ENCODE results near the gene FSHB.
"Not testable (repeated sequence)": the region's sequence is repeated elsewhere in the genome, so short reads cannot be mapped to it uniquely, and the experiment has no call there.

The FSHB gene

GRCh38 chr11:30228323-30228884 lies 2.4 kb upstream of the FSHB start:
- no peaks in the 10 kb centered on the region for H3K27me3 ChIP-seq (ENCODE audit: control insufficient read depth, insufficient read depth, low read length)
- no peaks in the 10 kb centered on the region for H3K4me1 ChIP-seq (ENCODE audit: control insufficient read depth, insufficient read depth, low read length)
- H3K36me3 ChIP-seq (ENCODE audit: insufficient read depth, low read length): no peaks in the 10 kb centered on the region
- peaks cover 3% of the 10 kb centered on the region for H3K9me3 ChIP-seq (replicated peaks; ENCODE audit: low read length)
- H3K9ac ChIP-seq (ENCODE audit: low read depth, low read length): no peak overlapping the region
- no peak overlapping the region for H3K4me3 ChIP-seq (ENCODE audit: low read length)
- H3K4me2 ChIP-seq (ENCODE audit: low read length): no peak overlapping the region

- Histone ChIP-seq H3K27me3 (ENCODE audit: control insufficient read depth, insufficient read depth, low read length) (no peaks in the 10 kb centered on the region), H3K4me2 (ENCODE audit: low read length) (no peak overlapping the region), H3K9me3 (replicated peaks; ENCODE audit: low read length) (no peaks in the 10 kb centered on the region), H3K4me1 (ENCODE audit: control insufficient read depth, insufficient read depth, low read length) (no peaks in the 10 kb centered on the region), H3K36me3 (ENCODE audit: insufficient read depth, low read length) (no peaks in the 10 kb centered on the region), H3K9ac (ENCODE audit: low read depth, low read length) (no peak overlapping the region), H3K4me3 (ENCODE audit: low read length) (no peak overlapping the region)
Observed at GRCh38 chr11:30239025-30239424, 8.2 kb downstream of the FSHB start.

GRCh38 chr11:30244265-30244664 lies 13.5 kb downstream of the FSHB start:
- Histone ChIP-seq H3K4me1 (ENCODE audit: control insufficient read depth, insufficient read depth, low read length) (no peaks in the 10 kb centered on the region), H3K4me3 (ENCODE audit: low read length) (no peak overlapping the region), H3K36me3 (ENCODE audit: insufficient read depth, low read length) (no peaks in the 10 kb centered on the region), H3K9me3 (replicated peaks; ENCODE audit: low read length) (no peaks in the 10 kb centered on the region), H3K4me2 (ENCODE audit: low read length) (no peak overlapping the region), H3K27me3 (ENCODE audit: control insufficient read depth, insufficient read depth, low read length) (no peaks in the 10 kb centered on the region), H3K9ac (ENCODE audit: low read depth, low read length) (no peak overlapping the region)

- no peaks in the 10 kb centered on the region for H3K9me3 ChIP-seq (replicated peaks; ENCODE audit: low read length)
- no peak overlapping the region for H3K9ac ChIP-seq (ENCODE audit: low read depth, low read length)
- H3K4me2 ChIP-seq (ENCODE audit: low read length): no peak overlapping the region
- H3K4me3 ChIP-seq (ENCODE audit: low read length): no peak overlapping the region
- no peaks in the 10 kb centered on the region for H3K36me3 ChIP-seq (ENCODE audit: insufficient read depth, low read length)
- no peaks in the 10 kb centered on the region for H3K4me1 ChIP-seq (ENCODE audit: control insufficient read depth, insufficient read depth, low read length)
- H3K27me3 ChIP-seq (ENCODE audit: control insufficient read depth, insufficient read depth, low read length): no peaks in the 10 kb centered on the region
Observed at GRCh38 chr11:30245621-30246020, 14.8 kb downstream of the FSHB start.

- no peaks in the 10 kb centered on the region for H3K36me3 ChIP-seq (ENCODE audit: insufficient read depth, low read length)
- no peak overlapping the region for H3K4me2 ChIP-seq (ENCODE audit: low read length)
- no peak overlapping the region for H3K9ac ChIP-seq (ENCODE audit: low read depth, low read length)
- peaks cover 5% of the 10 kb centered on the region for H3K4me1 ChIP-seq (ENCODE audit: control insufficient read depth, insufficient read depth, low read length)
- H3K9me3 ChIP-seq (replicated peaks; ENCODE audit: low read length): no peaks in the 10 kb centered on the region
- H3K4me3 ChIP-seq (ENCODE audit: low read length): no peak overlapping the region
- no peaks in the 10 kb centered on the region for H3K27me3 ChIP-seq (ENCODE audit: control insufficient read depth, insufficient read depth, low read length)
Observed at GRCh38 chr11:30254307-30255298, 23.8 kb downstream of the FSHB start.

- H3K4me1 ChIP-seq (ENCODE audit: control insufficient read depth, insufficient read depth, low read length): peaks cover 5% of the 10 kb centered on the region
- no peak overlapping the region for H3K4me2 ChIP-seq (ENCODE audit: low read length)
- no peaks in the 10 kb centered on the region for H3K9me3 ChIP-seq (replicated peaks; ENCODE audit: low read length)
- no peak overlapping the region for H3K4me3 ChIP-seq (ENCODE audit: low read length)
- no peaks in the 10 kb centered on the region for H3K36me3 ChIP-seq (ENCODE audit: insufficient read depth, low read length)
- no peak overlapping the region for H3K9ac ChIP-seq (ENCODE audit: low read depth, low read length)
- H3K27me3 ChIP-seq (ENCODE audit: control insufficient read depth, insufficient read depth, low read length): no peaks in the 10 kb centered on the region
Observed at GRCh38 chr11:30255637-30256036, 24.8 kb downstream of the FSHB start.

- Histone ChIP-seq H3K9me3 (replicated peaks; ENCODE audit: low read length) (no peaks in the 10 kb centered on the region), H3K9ac (ENCODE audit: low read depth, low read length) (no peak overlapping the region), H3K36me3 (ENCODE audit: insufficient read depth, low read length) (no peaks in the 10 kb centered on the region), H3K27me3 (ENCODE audit: control insufficient read depth, insufficient read depth, low read length) (no peaks in the 10 kb centered on the region), H3K4me3 (ENCODE audit: low read length) (no peak overlapping the region), H3K4me1 (ENCODE audit: control insufficient read depth, insufficient read depth, low read length) (peaks cover 5% of the 10 kb centered on the region), H3K4me2 (ENCODE audit: low read length) (no peak overlapping the region)
Observed at GRCh38 chr11:30257058-30257457, 26.2 kb downstream of the FSHB start.

GRCh38 chr11:30258679-30259078 lies 27.9 kb downstream of the FSHB start:
- H3K36me3 ChIP-seq (ENCODE audit: insufficient read depth, low read length): no peaks in the 10 kb centered on the region
- H3K27me3 ChIP-seq (ENCODE audit: control insufficient read depth, insufficient read depth, low read length): no peaks in the 10 kb centered on the region
- no peak overlapping the region for H3K4me2 ChIP-seq (ENCODE audit: low read length)
- H3K4me3 ChIP-seq (ENCODE audit: low read length): no peak overlapping the region
- no peak overlapping the region for H3K9ac ChIP-seq (ENCODE audit: low read depth, low read length)
- H3K4me1 ChIP-seq (ENCODE audit: control insufficient read depth, insufficient read depth, low read length): peaks cover 5% of the 10 kb centered on the region
- no peaks in the 10 kb centered on the region for H3K9me3 ChIP-seq (replicated peaks; ENCODE audit: low read length)

- Histone ChIP-seq H3K9me3 (replicated peaks; ENCODE audit: low read length) (no peaks in the 10 kb centered on the region), H3K27me3 (ENCODE audit: control insufficient read depth, insufficient read depth, low read length) (no peaks in the 10 kb centered on the region), H3K4me2 (ENCODE audit: low read length) (no peak overlapping the region), H3K4me3 (ENCODE audit: low read length) (no peak overlapping the region), H3K9ac (ENCODE audit: low read depth, low read length) (no peak overlapping the region), H3K36me3 (ENCODE audit: insufficient read depth, low read length) (no peaks in the 10 kb centered on the region), H3K4me1 (ENCODE audit: control insufficient read depth, insufficient read depth, low read length) (no peaks in the 10 kb centered on the region)
Observed at GRCh38 chr11:30260813-30261212, 30.0 kb downstream of the FSHB start.

- H3K4me2 ChIP-seq (ENCODE audit: low read length): no peak overlapping the region
- H3K9ac ChIP-seq (ENCODE audit: low read depth, low read length): no peak overlapping the region
- no peaks in the 10 kb centered on the region for H3K27me3 ChIP-seq (ENCODE audit: control insufficient read depth, insufficient read depth, low read length)
- no peaks in the 10 kb centered on the region for H3K36me3 ChIP-seq (ENCODE audit: insufficient read depth, low read length)
- H3K9me3 ChIP-seq (replicated peaks; ENCODE audit: low read length): no peaks in the 10 kb centered on the region
- no peaks in the 10 kb centered on the region for H3K4me1 ChIP-seq (ENCODE audit: control insufficient read depth, insufficient read depth, low read length)
- no peak overlapping the region for H3K4me3 ChIP-seq (ENCODE audit: low read length)
Observed at GRCh38 chr11:30261821-30262220, 31.0 kb downstream of the FSHB start.

- not testable (repeated sequence) for H3K4me2 ChIP-seq (ENCODE audit: low read length); H3K9ac ChIP-seq (ENCODE audit: low read depth, low read length); H3K27me3 ChIP-seq (ENCODE audit: control insufficient read depth, insufficient read depth, low read length); H3K4me1 ChIP-seq (ENCODE audit: control insufficient read depth, insufficient read depth, low read length); H3K9me3 ChIP-seq (replicated peaks; ENCODE audit: low read length); H3K36me3 ChIP-seq (ENCODE audit: insufficient read depth, low read length); H3K4me3 ChIP-seq (ENCODE audit: low read length)
Observed at GRCh38 chr11:30268638-30269037, 37.8 kb downstream of the FSHB start.

- Histone ChIP-seq H3K4me2 (ENCODE audit: low read length) (no peak overlapping the region), H3K27me3 (ENCODE audit: control insufficient read depth, insufficient read depth, low read length) (no peaks in the 10 kb centered on the region)
Observed at GRCh38 chr11:30270671-30271070, 39.9 kb downstream of the FSHB start.

More at GRCh38 chr11:30270671-30271070, 39.9 kb downstream of the FSHB start:
- Histone ChIP-seq H3K4me3 (ENCODE audit: low read length) (no peak overlapping the region), H3K4me1 (ENCODE audit: control insufficient read depth, insufficient read depth, low read length) (no peaks in the 10 kb centered on the region), H3K9ac (ENCODE audit: low read depth, low read length) (no peak overlapping the region), H3K36me3 (ENCODE audit: insufficient read depth, low read length) (no peaks in the 10 kb centered on the region), H3K9me3 (replicated peaks; ENCODE audit: low read length) (no peaks in the 10 kb centered on the region)
